ENCODE data around the gene PPIF. TPM values are rescaled to one million over a fixed set of nuclear protein-coding genes. Genes with fewer than 3 reads are reported as not detected.

Gene PPIF
- total RNA-seq, 1 donor from 2014 or later, result 16.2 TPM

- Mint-ChIP-seq H3K9me3 (ENCODE audit: low read depth) (no peaks in the 10 kb centered on the region), H3K27me3 (ENCODE audit: low read depth) (no peaks in the 10 kb centered on the region), H3K4me1 (ENCODE audit: low read depth) (peaks cover 36% of the 10 kb centered on the region), H3K4me3 (ENCODE audit: unreplicated experiment) (no peak overlapping the region), H3K36me3 (ENCODE audit: low read depth) (no peaks in the 10 kb centered on the region), H3K27ac (ENCODE audit: unreplicated experiment) (no peak overlapping the region)
- DNase-seq (ENCODE audit: low spot score), result peak; percentile 40
- no peak for TF ChIP-seq CTCF (IDR thresholded peaks at IDR 0.05)
Observed at GRCh38 chr10:79320820-79321493, 26.3 kb upstream of the PPIF start.

- no peaks in the 10 kb centered on the region for H3K27me3 Mint-ChIP-seq (ENCODE audit: low read depth)
- DNase-seq (ENCODE audit: low spot score), result peak; percentile 32
- no peak overlapping the region for H3K27ac Mint-ChIP-seq (ENCODE audit: unreplicated experiment)
- H3K4me1 Mint-ChIP-seq (ENCODE audit: low read depth), result peaks cover 36% of the 10 kb centered on the region
- H3K4me3 Mint-ChIP-seq (ENCODE audit: unreplicated experiment), result no peak overlapping the region
- no peaks in the 10 kb centered on the region for H3K9me3 Mint-ChIP-seq (ENCODE audit: low read depth)
- H3K36me3 Mint-ChIP-seq (ENCODE audit: low read depth), result no peaks in the 10 kb centered on the region
- no peak for TF ChIP-seq CTCF (IDR thresholded peaks at IDR 0.05)
Observed at GRCh38 chr10:79321494-79321882, 25.8 kb upstream of the PPIF start.

GRCh38 chr10:79321951-79322350 lies 25.3 kb upstream of the PPIF start:
- Mint-ChIP-seq H3K27me3 (ENCODE audit: low read depth) (no peaks in the 10 kb centered on the region), H3K9me3 (ENCODE audit: low read depth) (no peaks in the 10 kb centered on the region), H3K4me1 (ENCODE audit: low read depth) (peaks cover 34% of the 10 kb centered on the region), H3K36me3 (ENCODE audit: low read depth) (no peaks in the 10 kb centered on the region), H3K27ac (ENCODE audit: unreplicated experiment) (no peak overlapping the region), H3K4me3 (ENCODE audit: unreplicated experiment) (no peak overlapping the region)
- no peak for TF ChIP-seq CTCF (IDR thresholded peaks at IDR 0.05)
- no peak for DNase-seq (ENCODE audit: low spot score)

- TF ChIP-seq CTCF (IDR thresholded peaks at IDR 0.05), result no peak
- Mint-ChIP-seq H3K27ac (ENCODE audit: unreplicated experiment) (peak overlapping the region; percentile 80), H3K4me1 (ENCODE audit: low read depth) (peaks cover 25% of the 10 kb centered on the region), H3K9me3 (ENCODE audit: low read depth) (no peaks in the 10 kb centered on the region), H3K4me3 (ENCODE audit: unreplicated experiment) (no peak overlapping the region), H3K36me3 (ENCODE audit: low read depth) (no peaks in the 10 kb centered on the region), H3K27me3 (ENCODE audit: low read depth) (no peaks in the 10 kb centered on the region)
- DNase-seq (ENCODE audit: low spot score), result peak; percentile 82
Observed at GRCh38 chr10:79322616-79323543, 24.4 kb upstream of the PPIF start.

GRCh38 chr10:79323602-79324001 lies 23.7 kb upstream of the PPIF start:
- Mint-ChIP-seq H3K27ac (ENCODE audit: unreplicated experiment) (peak overlapping the region; percentile 80), H3K4me1 (ENCODE audit: low read depth) (peaks cover 21% of the 10 kb centered on the region), H3K27me3 (ENCODE audit: low read depth) (no peaks in the 10 kb centered on the region), H3K9me3 (ENCODE audit: low read depth) (no peaks in the 10 kb centered on the region), H3K36me3 (ENCODE audit: low read depth) (no peaks in the 10 kb centered on the region), H3K4me3 (ENCODE audit: unreplicated experiment) (no peak overlapping the region)
- no peak for DNase-seq (ENCODE audit: low spot score)
- no peak for TF ChIP-seq CTCF (IDR thresholded peaks at IDR 0.05)
